Esophagus squamous epithelium (tissue), 5 donors: Measurements from ENCODE around the gene ANTXR2. TPM values are rescaled to one million over a fixed set of nuclear protein-coding genes. Genes with fewer than 3 reads are reported as not detected.

Experiments used
- DNase-seq: peaks from one replicate; lab custom pipeline; 2025; lab: John Stamatoyannopoulos, UW
- H3K27ac ChIP-seq, 4 donors: fragments of 200-600 bp; sonication (generic); one replicate each; pipeline ENCODE4 v1.5.1; 2016 to 2019; ENCODE audit warnings: mild to moderate bottlenecking in 1 of 4
- H3K27me3 ChIP-seq, 4 donors: fragments of 200-600 bp; sonication (generic); 1 replicate in 3 of 4; 2 replicates in 1 of 4; pipeline versions ENCODE4 v1.5.1 to v1.6.0; 2017 to 2021; ENCODE audit warnings: antibody characterized with exemption in 1 of 4
- H3K36me3 ChIP-seq, 3 donors: fragments of 200-600 bp; sonication (generic); one replicate each; pipeline ENCODE4 v1.5.1; 2016 to 2019
- H3K4me1 ChIP-seq, 3 donors: fragments of 200-600 bp; sonication (generic); one replicate each; pipeline ENCODE4 v1.5.1; 2017 to 2019
- H3K4me3 ChIP-seq, 4 donors: fragments of 200-600 bp; sonication (generic); 1 replicate in 3 of 4; 2 replicates in 1 of 4; pipeline ENCODE4 v1.5.1; 2016 to 2019; ENCODE audit warnings: mild to moderate bottlenecking in 2 of 4, moderate library complexity in 1 of 4
- H3K9me3 ChIP-seq, 3 donors: fragments of 200-600 bp; sonication (generic); one replicate each; pipeline ENCODE4 v1.5.1; 2016 to 2019
- CTCF ChIP-seq, 6 experiments: fragments of 450-650 bp in 4 of 6; fragments of 200-600 bp in 2 of 6; sonication (generic) in 2 of 6; IDR thresholded peaks; one replicate each; pipeline ENCODE4 v1.5.1; 2016 to 2019; ENCODE audit warnings: antibody characterized with exemption in 6 of 6, mild to moderate bottlenecking in 4 of 6, moderate library complexity in 4 of 6
- POLR2A ChIP-seq, 4 donors: fragments of 450-650 bp; IDR thresholded peaks; one replicate each; pipeline ENCODE4 v1.6.1; 2017; ENCODE audit warnings: antibody characterized with exemption in 4 of 4, mild to moderate bottlenecking in 4 of 4, moderate library complexity in 3 of 4
- WGBS, 2 donors: methylation state at CpG; one replicate each; pipeline ENCODE4 v1.1.5; 2018; 5-methylcytosine and 5-hydroxymethylcytosine counted together
- intact Hi-C: fragments of 100-400 bp; cut with DNase I; formaldehyde crosslinking; loops from one replicate; pipeline ENCODE4 v1.15.0; 2022
- total RNA-seq, 4 donors: library from RNA; depleted of rRNA; stranded (reverse); fragments of >200 nt; gene quantifications; one replicate each; pipeline ENCODE4 v1.1.0, GENCODE V29; 2016
- donor health status: DM: yes; HTN: yes; CAD: no.

Gene ANTXR2
- total RNA-seq, 4 donors from 2014 or later: 1.6 to 60.3 (median 21.5) TPM

DNA sequence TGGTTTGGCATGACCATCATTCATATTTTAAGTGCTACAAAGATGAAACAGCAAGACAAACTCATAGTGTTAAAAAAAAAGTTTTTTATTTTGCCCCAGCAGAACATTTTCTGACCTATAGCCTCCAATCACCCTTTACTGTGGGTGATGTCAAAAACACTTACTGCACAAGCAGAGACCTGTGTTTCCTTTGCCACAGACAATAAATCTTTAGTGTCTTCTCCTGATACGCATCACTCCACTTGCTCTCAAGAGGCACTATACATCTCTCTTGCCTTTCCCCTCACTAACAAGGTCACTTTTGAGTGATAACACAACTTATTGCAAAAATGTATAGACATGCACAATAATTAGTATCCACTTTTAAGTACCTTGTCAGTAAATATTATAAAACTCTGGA is 125.6 kb downstream of the ANTXR2 start:
- 86 to 89% methylated on average over 1 of the region's 1 CpG for WGBS, 2 donors
- no peak for DNase-seq
- TF ChIP-seq POLR2A (IDR thresholded peaks at IDR 0.05): no peak
- TF ChIP-seq CTCF (IDR thresholded peaks at IDR 0.05): no peak
- H3K27ac ChIP-seq: no peak overlapping the region
- H3K4me3 ChIP-seq: no peak overlapping the region
- H3K27me3 ChIP-seq: no peaks in the 10 kb centered on the region
- no peaks in the 10 kb centered on the region for H3K36me3 ChIP-seq
- H3K9me3 ChIP-seq: no peaks in the 10 kb centered on the region
- intact Hi-C loops: no loop called here
- no peaks in the 10 kb centered on the region for H3K4me1 ChIP-seq

DNA sequence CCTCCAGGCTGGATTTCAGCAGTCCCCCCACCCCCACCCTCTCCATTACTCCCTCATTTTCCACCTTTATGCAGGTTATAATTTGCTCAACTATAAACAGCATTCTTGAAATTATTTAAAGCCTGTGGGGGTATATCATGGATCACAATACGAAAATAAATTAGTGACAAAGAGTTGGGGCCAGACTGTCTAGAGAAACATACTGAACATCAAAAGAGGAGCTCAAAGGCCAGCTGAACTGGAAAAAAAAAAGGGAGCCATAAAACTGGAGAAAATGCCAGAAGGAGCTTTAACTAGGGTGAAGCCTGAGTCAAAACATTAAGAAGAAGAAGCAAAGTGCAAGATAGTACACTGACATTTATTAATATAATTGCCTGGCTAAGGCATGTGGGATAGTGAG is 137.8 kb downstream of the ANTXR2 start:
- no peak for TF ChIP-seq CTCF (IDR thresholded peaks at IDR 0.05)
- TF ChIP-seq POLR2A (IDR thresholded peaks at IDR 0.05): no peak
- H3K36me3 ChIP-seq: no peaks in the 10 kb centered on the region
- H3K27ac ChIP-seq: no peak overlapping the region
- no peaks in the 10 kb centered on the region for H3K9me3 ChIP-seq
- no peaks in the 10 kb centered on the region for H3K4me1 ChIP-seq
- intact Hi-C loops: no loop called here
- no peak for DNase-seq
- no peaks in the 10 kb centered on the region for H3K27me3 ChIP-seq
- 80 to 85% methylated on average over 1 of the region's 1 CpG for WGBS, 2 donors
- H3K4me3 ChIP-seq: no peak overlapping the region

- WGBS, 2 donors: 86 to 92% methylated on average over 2 of the region's 2 CpGs
- intact Hi-C loops: no loop called here
- TF ChIP-seq CTCF (IDR thresholded peaks at IDR 0.05): no peak
- no peak for TF ChIP-seq POLR2A (IDR thresholded peaks at IDR 0.05)
- Histone ChIP-seq H3K36me3 (no peaks in the 10 kb centered on the region), H3K9me3 (no peaks in the 10 kb centered on the region), H3K4me3 (no peak overlapping the region), H3K27me3 (no peaks in the 10 kb centered on the region), H3K27ac (no peak overlapping the region), H3K4me1 (no peaks in the 10 kb centered on the region)
- DNase-seq: no peak
These were observed 138.4 kb downstream of the ANTXR2 start for GRCh38 chr4:79934660-79935059.

GRCh38 chr4:79927931-79928330 is 145.1 kb downstream of the ANTXR2 start:
- intact Hi-C loops: no loop called here
- H3K27ac ChIP-seq: no peak overlapping the region
- H3K27me3 ChIP-seq: no peaks in the 10 kb centered on the region
- TF ChIP-seq CTCF (IDR thresholded peaks at IDR 0.05) (no peak), POLR2A (IDR thresholded peaks at IDR 0.05) (no peak)
- H3K36me3 ChIP-seq: no peaks in the 10 kb centered on the region
- no peak overlapping the region for H3K4me3 ChIP-seq
- DNase-seq: no peak
- no peaks in the 10 kb centered on the region for H3K4me1 ChIP-seq
- WGBS, 2 donors: 20 to 55% methylated on average over 1 of the region's 1 CpG
- no peaks in the 10 kb centered on the region for H3K9me3 ChIP-seq

DNA sequence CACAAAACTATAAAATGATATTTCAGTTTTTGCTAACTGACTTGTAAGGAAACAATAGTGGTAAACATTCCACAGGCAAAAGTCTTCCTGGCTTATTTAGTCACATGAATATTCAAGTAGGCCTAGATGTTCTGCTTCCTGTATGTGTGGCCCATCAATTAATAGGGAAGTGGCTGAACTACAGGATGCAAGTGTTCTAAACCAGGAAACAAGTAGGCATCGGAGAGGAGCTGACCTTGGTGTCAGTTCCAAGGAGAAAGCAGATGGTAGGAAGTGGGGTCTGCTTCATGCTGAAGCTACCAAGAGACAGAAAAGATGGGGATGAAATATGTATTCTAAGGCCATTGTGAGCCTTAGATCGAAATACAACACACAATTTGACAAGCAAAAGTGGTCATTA is 149.7 kb downstream of the ANTXR2 start:
- H3K36me3 ChIP-seq: no peaks in the 10 kb centered on the region
- H3K4me3 ChIP-seq: no peak overlapping the region
- 66 to 73% methylated on average over 2 of the region's 2 CpGs for WGBS, 2 donors
- no peaks in the 10 kb centered on the region for H3K27me3 ChIP-seq
- H3K27ac ChIP-seq: no peak overlapping the region
- intact Hi-C loops: no loop called here
- TF ChIP-seq CTCF (IDR thresholded peaks at IDR 0.05) (no peak), POLR2A (IDR thresholded peaks at IDR 0.05) (no peak)
- H3K9me3 ChIP-seq: no peaks in the 10 kb centered on the region
- H3K4me1 ChIP-seq: no peaks in the 10 kb centered on the region
- DNase-seq: no peak
